ENCODE measurements around the gene SLAMF1.

GRCh38 chr1:160631983-160632625 is 14.7 kb downstream of the SLAMF1 start:
- no peak for TF ChIP-seq YY1 (IDR thresholded peaks at IDR 0.05; ENCODE audit: insufficient read depth, insufficient read length)
- no peak for TF ChIP-seq SUZ12 (IDR thresholded peaks at IDR 0.05; ENCODE audit: extremely low read depth, insufficient read depth, insufficient read length)
- no peak for TF ChIP-seq ZNF274 (IDR thresholded peaks at IDR 0.05; ENCODE audit: low read depth, low read length)

All from NT2/D1 (cell line).